ENCODE measurements around the gene SMIM38. TPM values are rescaled to one million over a fixed set of nuclear protein-coding genes. Genes with fewer than 3 reads are reported as not detected.

SMIM38 gene
- total and polyA plus RNA-seq, 2 of the 4 experiments (the other 2 are of a cell fraction) = under 0.01 to 0.05 TPM

- Histone ChIP-seq H3K4ac (ENCODE audit: low read depth, low read length) (no peak overlapping the region), H3K4me2 (ENCODE audit: low read depth, low read length) (no peak overlapping the region), H3K4me1 (ENCODE audit: control insufficient read depth, insufficient read depth, low read length) (peaks cover 4% of the 10 kb centered on the region; the same call in 1 of the 2 replicates), H3K18ac (ENCODE audit: low read depth, low read length) (no peak overlapping the region), H3K9ac (ENCODE audit: low read depth, low read length) (no peak overlapping the region), H3K27ac (ENCODE audit: insufficient read depth, low read length) (no peak overlapping the region), H4K20me1 (ENCODE audit: insufficient read depth, low read length) (no peaks in the 10 kb centered on the region), H2AK9ac (replicated peaks; ENCODE audit: low read depth, low read length, poor library complexity) (peak overlapping the region; percentile 50), H3K23ac (ENCODE audit: low read depth, low read length) (no peak overlapping the region), H3K9me1 (ENCODE audit: insufficient read depth, low read length) (no peaks in the 10 kb centered on the region), H4K8ac (ENCODE audit: low read depth in 2 of 2, low read length in 2 of 2) (no peak overlapping the region), H3K27me3 (ENCODE audit: control insufficient read depth, insufficient read depth, low read length) (peaks cover 12% of the 10 kb centered on the region; the same call in 1 of the 2 replicates), H2BK20ac (ENCODE audit: low read depth, low read length) (no peak overlapping the region), H4K5ac (ENCODE audit: low read depth, low read length) (no peak overlapping the region), H3K4me3 (ENCODE audit: insufficient read depth, low read depth, low read length) (no peak overlapping the region), H3K14ac (replicated peaks; ENCODE audit: low read depth, low read length) (no peak overlapping the region), H2AK5ac (ENCODE audit: low read depth, low read length) (peak overlapping the region; percentile 51), H2BK5ac (ENCODE audit: low read depth, low read length, poor library complexity, severe bottlenecking) (peak overlapping the region; percentile 26), H2BK15ac (ENCODE audit: low read depth, low read length) (no peak overlapping the region), H3K9me3 (ENCODE audit: control insufficient read depth, insufficient read depth, low read length) (peaks cover 7% of the 10 kb centered on the region), H3K36me3 (ENCODE audit: control insufficient read depth, insufficient read depth, low read length) (no peaks in the 10 kb centered on the region), H2AFZ (replicated peaks; ENCODE audit: low read length, poor library complexity) (peak overlapping the region; percentile 70), H3K56ac (ENCODE audit: extremely low read depth, insufficient read depth, low read length) (no peak overlapping the region), H4K91ac (ENCODE audit: insufficient read depth, low read depth, low read length) (no peak overlapping the region), H2BK120ac (ENCODE audit: low read depth, low read length) (no peak overlapping the region), H3K79me1 (ENCODE audit: low read depth in 1 of 2, low read length in 2 of 2) (no peaks in the 10 kb centered on the region)
- no TSS peak for BruUV-seq (replicated peaks)
- ChIA-PET CTCF (no interaction called here), POLR2A (ENCODE audit: unreplicated experiment) (interaction anchor here (0.7 kb wide), 1 partner anchor 37 kb away, joined by 12 read pairs; no protein-coding TSS in a partner anchor)
- ATAC-seq (ENCODE audit: low read depth) = peak; percentile 22; the same call in 1 of the 2 replicates
- 72% methylated on average over 23 of the region's 41 CpGs; no CpG with 5 or more reads in 1 of the 2 experiments for WGBS, 2 experiments (ENCODE audit: extremely low coverage in 2 of 2, insufficient read length in 1 of 2)
- TF ChIP-seq, protein P1, sequence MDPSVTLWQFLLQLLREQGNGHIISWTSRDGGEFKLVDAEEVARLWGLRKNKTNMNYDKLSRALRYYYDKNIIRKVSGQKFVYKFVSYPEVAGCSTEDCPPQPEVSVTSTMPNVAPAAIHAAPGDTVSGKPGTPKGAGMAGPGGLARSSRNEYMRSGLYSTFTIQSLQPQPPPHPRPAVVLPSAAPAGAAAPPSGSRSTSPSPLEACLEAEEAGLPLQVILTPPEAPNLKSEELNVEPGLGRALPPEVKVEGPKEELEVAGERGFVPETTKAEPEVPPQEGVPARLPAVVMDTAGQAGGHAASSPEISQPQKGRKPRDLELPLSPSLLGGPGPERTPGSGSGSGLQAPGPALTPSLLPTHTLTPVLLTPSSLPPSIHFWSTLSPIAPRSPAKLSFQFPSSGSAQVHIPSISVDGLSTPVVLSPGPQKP (IDR thresholded peaks at IDR 0.05; ENCODE audit: borderline replicate concordance, low read depth, low read length) = no peak
- TF ChIP-seq MAZ (IDR thresholded peaks at IDR 0.05; ENCODE audit: borderline replicate concordance, low read depth, low read length) (no peak), BHLHE40 (IDR thresholded peaks at IDR 0.05; ENCODE audit: low read depth, low read length) (no peak), POLR2A (IDR thresholded peaks at IDR 0.05; ENCODE audit: low read depth, low read length) (no peak), NFE2L2 (IDR thresholded peaks at IDR 0.05; ENCODE audit: low read depth, low read length) (no peak), MXI1 (IDR thresholded peaks at IDR 0.05; ENCODE audit: borderline replicate concordance, low read depth, low read length) (no peak), SMC3 (IDR thresholded peaks at IDR 0.05; ENCODE audit: low read depth, low read length) (no peak), USF2 (IDR thresholded peaks at IDR 0.05; ENCODE audit: low read depth, low read length) (no peak), RCOR1 (IDR thresholded peaks at IDR 0.05; ENCODE audit: insufficient replicate concordance, low read length) (no peak)
- TF ChIP-seq, protein P2, sequence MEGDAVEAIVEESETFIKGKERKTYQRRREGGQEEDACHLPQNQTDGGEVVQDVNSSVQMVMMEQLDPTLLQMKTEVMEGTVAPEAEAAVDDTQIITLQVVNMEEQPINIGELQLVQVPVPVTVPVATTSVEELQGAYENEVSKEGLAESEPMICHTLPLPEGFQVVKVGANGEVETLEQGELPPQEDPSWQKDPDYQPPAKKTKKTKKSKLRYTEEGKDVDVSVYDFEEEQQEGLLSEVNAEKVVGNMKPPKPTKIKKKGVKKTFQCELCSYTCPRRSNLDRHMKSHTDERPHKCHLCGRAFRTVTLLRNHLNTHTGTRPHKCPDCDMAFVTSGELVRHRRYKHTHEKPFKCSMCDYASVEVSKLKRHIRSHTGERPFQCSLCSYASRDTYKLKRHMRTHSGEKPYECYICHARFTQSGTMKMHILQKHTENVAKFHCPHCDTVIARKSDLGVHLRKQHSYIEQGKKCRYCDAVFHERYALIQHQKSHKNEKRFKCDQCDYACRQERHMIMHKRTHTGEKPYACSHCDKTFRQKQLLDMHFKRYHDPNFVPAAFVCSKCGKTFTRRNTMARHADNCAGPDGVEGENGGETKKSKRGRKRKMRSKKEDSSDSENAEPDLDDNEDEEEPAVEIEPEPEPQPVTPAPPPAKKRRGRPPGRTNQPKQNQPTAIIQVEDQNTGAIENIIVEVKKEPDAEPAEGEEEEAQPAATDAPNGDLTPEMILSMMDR (conservative IDR thresholded peaks at IDR 0.05; ENCODE audit: low read depth, low read length) = no peak
- dilution Hi-C loops (cut with HindIII; ENCODE audit: low sequenced_read_pairs, unreplicated experiment) (no loop called here), intact Hi-C loops (cut with micrococcal nuclease) (no loop called here), in situ Hi-C loops (cut with MboI; ENCODE audit: low sequenced_read_pairs) (loop anchor here (25.0 kb wide), 1 partner anchor 1071 kb away; no protein-coding TSS in a partner anchor)
- DNase-seq = no peak
These were observed 39.9 kb upstream of the SMIM38 start for GRCh38 chr11:69115586-69116560.

All from IMR-90 (cell line).